GM21447 (cell line): ENCODE results near the gene SLC25A48.

Experiments
- ATAC-seq: cut with Tn5 transposase; IDR thresholded peaks from one replicate; pipeline ENCODE4 v1.9.1; 2021; ENCODE audit not compliant: unreplicated experiment

The SLC25A48 gene

DNA sequence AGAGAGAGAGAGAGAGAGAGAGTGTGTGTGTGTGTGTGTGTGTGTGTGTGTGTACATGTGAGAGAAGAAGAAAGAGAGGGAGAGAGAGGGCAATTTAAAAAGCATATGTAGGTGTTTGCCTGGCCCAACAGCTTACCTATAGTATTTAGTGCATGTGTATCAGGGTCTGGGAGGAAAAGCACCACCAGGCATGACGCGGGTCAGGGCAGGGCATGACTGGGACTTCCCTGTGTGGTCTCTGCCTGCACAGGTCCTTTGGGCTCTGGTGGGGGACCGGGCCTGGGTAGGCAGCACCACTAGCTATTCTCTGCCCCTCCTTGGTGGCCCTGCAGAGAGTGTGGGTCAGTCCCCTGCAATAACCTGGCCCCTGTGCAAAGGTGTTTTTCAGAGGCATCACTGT is 45.1 kb downstream of the SLC25A48 start:
- ATAC-seq: no peak

DNA sequence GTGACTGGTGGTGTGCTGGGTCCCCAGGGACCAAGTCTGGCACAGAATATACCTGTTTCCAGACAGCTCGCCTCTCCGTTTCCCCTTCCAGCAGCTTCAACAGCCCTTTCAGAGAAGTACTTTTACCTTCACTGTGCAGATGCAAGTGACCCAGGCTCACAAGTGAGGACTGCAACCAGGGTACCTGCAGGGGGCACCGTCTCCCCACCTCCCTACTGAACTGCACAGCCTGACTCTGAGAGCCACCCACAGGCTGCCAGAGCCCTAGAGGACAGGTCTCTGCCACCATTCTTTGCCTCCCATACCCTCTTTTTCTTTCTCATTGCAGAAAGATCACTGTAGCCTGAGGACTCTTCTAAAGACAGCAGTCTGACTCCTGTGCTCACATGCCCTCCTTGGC is 45.8 kb downstream of the SLC25A48 start:
- no peak for ATAC-seq

DNA sequence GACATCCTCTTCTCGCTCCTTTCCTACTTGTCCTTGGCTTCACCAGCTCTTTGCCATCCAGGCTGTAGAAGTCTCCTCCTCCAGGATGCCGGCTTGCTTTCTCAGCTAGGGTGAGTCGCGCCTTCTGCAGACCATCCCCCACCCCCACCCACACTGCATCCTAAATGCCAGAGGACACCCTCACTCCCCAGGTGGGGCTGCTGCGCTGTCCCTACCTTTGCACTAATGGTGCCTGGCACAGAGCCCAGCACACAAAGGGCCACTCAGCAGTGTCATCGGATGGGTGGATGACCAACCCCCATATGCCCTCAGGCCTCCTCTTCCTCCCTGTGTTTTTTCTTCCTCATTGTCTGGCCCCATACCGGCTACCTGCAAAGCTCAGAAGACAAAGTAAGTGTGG is 46.3 kb downstream of the SLC25A48 start:
- ATAC-seq: no peak

DNA sequence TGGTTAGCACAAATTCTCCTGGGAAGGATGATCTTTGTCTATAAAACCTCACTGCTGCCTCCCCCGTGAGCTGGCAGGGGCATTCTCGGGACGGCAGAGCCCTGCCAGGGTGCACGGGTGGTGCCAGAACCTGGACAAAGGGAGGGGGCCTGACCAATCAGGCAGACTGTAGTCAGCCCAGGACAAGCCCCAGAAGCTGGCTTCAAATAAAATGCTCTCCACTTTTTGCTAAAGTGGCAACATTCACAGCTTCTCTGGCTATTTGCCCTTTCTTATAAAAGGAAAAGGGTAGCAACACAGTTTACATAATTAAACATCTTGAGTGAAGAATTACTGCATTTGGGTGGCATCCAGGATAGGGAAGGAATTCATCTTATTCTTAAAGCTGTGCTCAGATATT is 46.8 kb downstream of the SLC25A48 start:
- ATAC-seq: no peak

DNA sequence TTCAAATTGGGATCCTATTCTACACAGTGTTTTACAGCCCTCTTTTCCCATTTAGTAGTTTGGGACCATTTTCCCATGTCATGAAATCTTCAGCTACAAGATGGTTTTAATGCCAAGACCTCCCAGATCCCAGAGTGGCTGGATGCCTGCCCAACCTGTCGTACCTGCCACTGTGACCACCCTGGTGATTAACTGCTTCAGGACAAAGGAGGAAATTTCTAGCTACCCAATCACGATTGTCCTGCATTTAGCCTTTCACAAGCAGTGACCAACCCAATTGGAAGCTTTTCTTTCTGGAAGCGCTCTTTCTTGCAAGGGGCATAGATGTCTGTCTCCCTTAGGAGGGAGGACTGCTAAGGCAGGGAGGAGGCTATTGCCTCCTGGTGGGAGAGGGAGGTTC is 47.4 kb downstream of the SLC25A48 start:
- no peak for ATAC-seq

DNA sequence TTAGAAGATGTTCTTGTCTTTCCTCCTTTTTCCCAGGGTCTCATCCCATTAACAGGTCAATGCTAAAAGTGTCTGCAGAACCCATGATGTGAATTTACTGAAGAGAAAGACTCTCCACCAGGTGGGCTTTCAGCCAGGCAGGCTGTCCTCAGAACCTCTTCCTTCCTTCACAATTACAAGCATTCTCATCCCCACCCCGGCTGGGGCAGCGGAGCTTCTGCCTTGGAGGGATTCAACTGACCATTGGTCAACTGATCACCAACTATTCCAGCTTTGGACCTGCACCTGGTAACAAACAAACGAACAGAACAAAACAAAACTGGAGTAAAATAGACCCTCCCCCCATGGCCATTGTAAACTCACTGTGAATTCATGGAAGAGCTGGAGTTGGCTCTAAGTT is 48.6 kb downstream of the SLC25A48 start:
- ATAC-seq: no peak

DNA sequence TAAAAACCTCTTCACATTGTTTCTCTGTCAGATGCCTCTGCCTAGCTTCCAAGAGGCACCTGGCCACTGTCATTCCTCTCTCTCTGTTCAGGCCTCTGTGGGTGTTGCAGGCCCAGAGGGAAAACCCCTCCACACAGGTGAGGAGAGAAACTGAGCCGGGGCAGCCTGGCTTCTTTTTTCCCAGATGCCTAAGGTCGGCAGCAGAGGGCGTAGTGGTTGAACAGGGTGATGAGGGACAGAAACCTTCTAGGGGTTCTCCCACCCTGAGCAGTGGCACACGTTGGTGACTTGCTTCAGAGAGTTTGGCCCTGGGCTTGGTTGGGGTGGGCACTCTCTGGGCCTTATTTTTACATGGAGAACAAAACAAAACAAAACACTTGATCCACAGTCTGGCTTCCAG is 49.0 kb downstream of the SLC25A48 start:
- no peak for ATAC-seq

DNA sequence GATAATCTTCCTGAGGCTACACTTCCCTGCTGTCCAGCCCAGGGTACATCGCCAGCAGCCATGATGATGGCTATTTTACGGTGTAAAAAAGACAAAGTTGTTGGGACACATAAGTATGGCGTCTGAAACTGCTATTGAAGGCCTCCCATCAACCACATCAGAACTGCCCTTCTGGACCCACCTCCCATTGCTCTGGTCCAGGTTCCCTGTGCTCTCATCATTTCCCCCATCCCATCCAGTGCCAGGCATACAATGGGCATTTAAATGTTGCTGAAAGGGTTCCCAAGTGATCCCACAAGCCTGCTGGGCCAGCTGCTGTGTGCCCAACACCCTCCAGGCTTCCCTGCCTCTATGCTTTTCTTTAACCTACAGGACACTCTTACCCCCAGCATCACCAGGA is 50.6 kb downstream of the SLC25A48 start:
- ATAC-seq: no peak

DNA sequence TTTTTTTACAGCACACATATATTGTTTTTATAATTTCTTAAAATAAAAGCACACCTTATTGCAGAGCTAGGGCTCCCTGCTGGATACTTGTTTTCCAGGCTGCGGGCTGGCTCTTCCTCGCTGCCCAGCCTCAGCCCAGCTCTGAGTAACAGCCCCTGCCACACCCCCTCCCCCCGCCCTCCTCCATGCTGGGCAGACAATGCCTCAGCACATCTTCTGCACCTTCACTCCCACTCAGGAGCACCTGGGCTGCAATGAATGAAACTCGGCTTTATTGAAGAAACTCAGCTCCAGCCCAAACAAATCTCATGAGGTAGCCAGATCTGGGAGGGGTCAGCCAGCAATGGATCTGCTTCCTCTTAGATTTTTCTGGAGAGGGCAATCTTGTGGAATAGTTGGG is 51.7 kb downstream of the SLC25A48 start:
- no peak for ATAC-seq

DNA sequence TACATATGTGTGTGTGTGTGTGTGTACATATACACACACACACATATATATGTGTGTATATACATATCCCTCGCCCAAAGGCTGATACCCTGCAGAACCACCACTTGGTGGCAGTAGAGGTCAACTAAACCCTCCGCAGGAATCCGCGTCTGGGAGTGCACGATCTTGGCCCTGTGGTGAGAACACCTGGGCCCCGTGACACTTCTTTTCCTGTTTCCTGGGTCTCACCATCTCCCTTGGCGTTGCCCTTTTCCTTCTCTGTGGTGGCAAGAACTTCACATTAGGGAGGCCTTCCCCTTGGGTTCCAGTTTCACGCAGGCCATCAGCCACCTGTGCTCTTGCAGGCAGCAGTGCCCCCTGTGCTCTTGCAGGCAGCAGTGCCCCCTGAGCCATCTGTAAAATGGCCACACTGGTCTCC is 53.0 kb downstream of the SLC25A48 start:
- ATAC-seq: peak; percentile 91

DNA sequence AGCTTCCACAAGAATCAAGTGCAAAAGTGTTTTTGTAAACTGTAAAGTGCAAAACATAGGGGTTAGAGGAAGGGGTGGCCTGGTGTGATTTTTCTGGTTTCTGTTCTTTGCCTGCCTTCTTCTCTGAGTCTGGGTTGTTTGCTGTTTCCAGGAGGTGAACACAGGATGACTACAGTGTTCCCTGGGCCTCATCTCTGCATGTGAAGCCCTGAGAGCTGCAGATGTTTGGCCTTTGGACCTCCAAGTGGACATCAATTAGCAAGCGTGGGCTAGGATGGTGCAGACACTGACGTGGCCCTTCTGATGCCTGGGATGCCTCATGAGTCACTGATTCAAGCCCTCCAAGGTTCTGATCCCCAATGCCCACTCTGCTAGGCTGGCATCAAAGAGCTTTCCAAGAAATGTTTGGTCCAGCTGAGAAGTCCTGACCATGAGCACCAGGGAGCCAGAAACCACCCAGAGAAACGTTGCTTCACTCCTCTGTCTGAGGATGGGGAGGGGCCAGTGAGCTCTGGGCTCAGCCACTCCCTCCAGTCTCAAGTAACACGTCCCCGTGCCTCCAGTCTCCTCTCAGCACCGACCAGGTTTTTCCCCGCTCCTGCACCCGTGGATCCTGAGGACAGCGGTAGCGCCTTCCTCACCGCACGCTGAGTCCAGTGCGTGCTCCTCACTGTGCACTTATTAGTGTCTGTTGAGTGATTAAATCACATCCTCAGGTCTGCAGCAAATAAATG is 53.6 kb downstream of the SLC25A48 start:
- peak; percentile 7 for ATAC-seq

DNA sequence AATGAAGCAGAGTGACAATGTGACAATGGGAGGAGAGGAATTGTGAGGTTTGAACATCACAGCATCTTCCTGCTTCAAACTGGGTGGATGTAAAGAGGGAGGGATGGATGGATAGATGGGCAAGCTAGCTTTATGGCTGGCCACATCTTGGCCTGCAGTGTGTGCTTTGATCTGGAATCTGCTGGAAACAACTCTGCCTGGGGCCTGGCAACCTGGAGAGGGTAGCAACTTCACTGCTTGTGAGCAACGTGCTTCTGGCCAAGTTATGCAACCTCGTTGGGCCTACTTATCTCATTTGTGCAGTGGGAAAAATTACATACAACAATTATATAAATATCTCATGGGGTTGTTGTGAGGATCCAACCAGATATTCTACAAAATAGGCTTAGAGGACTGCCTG is 55.8 kb downstream of the SLC25A48 start:
- ATAC-seq: no peak

DNA sequence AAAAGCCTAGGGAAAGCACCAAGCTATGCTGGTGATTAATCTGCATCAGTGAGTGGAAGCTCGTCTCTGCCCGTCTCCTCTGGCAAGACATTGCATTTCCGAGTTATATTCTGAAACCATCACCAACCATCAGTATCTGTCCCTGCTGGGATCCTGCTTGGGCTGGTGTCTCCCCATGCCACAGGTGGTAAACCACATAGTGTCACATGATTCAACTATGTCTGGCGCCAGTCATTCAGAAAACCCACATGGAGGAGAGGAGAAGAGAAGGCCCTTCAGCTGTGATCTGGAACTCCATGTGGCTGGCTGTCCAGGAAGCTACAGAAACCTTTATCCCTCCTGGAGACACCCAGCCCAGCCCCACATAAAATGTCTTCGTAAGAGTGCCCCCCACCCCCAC is 56.4 kb downstream of the SLC25A48 start:
- ATAC-seq: peak; percentile 65

DNA sequence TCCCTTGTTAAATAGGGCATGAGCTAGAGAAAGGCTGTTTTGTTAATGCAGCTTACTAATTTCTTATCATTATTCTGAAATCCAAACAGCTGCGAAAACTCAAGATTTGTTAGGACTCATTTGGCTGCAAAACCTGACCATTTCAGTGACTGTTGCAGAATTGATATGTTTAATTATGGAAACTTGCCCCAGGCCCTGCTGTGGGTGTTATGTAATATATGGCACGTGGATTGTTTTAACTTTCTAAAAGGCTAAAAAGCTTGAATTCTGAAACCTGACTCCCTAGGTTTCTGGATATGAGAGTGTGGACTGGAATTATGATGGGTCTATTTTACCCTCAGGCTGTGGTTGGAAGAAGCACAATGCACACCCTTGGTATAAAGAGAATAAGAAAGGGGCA is 56.8 kb downstream of the SLC25A48 start:
- ATAC-seq: no peak

DNA sequence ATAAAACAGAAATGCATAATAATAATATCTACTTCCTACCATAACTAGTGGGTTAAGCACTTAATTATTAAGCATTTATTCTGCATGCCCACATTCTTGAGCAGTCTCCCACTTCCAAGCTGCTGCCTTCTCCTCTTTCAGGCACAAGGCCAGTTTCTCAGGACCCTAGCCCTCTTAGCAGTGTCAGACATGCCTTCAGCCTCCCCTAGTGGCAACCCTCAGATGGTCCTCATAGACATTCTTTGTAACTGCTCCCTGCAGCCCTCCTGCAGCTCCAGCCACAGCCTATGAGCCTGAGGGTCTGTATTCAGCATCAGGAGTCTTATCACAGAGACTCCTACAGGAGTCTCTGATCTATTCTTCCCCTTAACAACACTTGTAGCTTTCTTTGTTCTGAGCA is 57.3 kb downstream of the SLC25A48 start:
- no peak for ATAC-seq

DNA sequence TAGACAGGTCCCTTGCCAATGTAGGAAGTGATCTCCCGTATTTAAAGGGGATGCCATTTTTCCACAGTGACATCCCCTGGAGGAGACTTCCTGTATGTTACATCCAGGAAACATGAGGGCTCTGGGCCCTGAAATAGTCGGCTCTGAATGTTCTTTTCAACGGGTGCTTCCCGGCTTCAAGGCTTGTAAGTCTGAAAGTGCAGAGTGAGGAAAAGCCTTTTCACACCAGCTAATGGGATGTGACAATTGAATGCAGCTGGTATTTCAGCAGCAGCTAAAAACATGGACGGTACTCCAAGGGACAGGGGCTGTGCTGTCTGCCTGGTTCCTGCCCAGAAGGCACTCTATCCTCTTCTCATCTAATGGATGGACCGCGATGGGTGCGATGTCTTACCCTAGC is 59.8 kb downstream of the SLC25A48 start:
- ATAC-seq: no peak

DNA sequence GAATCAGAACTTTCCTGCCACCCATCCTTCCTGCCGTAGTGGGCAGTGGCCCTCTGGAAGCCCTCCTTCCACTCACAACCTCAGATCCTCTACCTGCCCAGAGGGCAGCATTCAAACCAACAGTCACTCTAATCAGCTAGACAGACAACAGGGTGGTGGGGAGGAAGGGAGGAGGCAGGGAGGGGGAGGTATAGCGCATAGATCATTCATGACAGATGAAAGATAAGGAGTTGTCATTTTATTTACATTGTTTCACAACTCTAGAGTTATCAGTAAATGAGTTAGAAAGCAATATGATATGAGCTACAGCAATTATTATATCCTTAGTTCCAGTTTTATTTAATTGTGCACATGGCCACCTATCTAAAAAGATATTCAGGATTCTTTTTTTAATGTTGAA is 60.3 kb downstream of the SLC25A48 start:
- no peak for ATAC-seq

DNA sequence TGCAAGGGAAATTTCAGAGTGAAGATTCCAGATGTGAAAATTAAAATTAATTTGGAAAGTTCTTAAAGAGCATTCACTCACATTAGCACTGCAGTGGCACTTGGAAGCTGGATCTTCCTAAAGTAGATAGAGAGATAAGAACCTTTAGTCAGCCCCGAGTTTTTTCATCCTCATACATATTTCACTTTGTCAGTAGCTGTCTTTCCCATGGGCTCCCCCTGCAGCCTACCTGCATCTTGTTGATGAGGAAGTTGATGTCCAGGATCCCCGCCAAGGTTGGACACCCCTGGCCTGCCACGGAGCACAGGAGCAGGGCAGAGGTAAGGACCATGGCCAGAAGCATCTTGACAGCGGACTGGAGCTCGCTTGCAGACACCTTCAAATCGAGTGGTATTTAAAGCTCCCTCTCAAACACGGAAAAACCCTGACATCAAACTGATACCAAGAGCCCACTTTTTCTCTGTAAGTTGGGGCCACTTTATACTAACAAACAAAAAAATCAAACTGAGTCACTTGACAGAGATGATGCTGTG is 61.1 kb downstream of the SLC25A48 start, which contains the start of gene IL9:
TSS of gene IL9 (minus strand) at position 368 of the 533 bp plus-strand sequence. CDS start at position 343, 25 bp downstream.
- no peak for ATAC-seq

DNA sequence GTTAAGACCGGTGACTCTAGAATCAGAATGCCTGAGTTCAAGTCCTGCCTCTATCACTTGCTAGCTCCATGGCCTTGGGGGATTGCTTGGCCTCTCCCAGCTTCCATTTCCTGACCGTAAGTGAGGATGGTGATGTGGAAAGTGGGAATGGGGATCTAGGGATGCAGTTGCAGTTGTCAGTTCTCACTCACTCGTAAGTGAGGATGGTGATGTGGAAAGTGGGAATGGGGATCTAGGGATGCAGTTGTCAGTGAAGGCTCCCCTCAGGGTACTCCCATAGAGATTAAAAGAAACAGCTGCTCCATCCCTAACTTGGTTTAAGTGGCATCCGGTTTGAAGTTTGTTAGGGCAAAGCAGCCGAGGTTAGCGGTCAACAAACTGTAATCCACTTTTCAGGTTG is 64.2 kb downstream of the SLC25A48 start:
- ATAC-seq: no peak

DNA sequence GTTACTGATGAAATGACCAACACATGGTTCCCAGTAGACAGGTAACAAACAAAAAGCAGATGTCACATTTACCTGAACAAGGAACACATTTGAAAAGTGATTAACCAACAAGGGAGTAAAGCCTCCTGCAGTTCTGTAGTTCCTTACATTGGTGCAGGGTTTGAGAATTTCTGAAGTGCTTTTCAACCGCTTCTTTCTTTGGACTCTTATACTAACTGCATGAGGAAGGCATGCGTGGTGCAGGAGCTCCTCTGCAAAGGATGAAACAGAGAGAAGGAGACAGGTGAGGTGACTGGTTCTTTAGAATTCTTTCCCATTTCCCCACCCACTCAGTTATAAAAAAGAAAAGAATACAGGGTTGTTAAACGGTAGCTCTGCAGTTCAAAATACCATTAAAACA is 65.8 kb downstream of the SLC25A48 start:
- ATAC-seq: no peak

DNA sequence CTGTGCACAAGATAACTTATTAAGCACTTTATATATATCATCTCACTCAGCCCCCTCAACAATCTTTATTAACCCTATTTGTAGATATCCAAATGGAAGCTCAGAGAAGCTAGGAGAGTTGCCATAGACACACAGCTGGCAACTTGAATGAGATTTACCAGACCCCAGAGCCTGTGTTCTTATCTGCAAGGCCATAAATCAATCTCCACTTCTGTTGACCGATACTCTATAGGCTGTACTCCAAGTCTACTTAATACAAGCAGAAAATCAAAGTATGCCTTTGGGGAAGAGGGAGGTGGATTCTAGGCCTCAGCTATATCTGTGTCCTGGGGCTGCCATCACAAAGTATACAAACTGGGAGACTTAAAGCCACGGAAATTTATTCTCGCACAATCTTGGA is 67.2 kb downstream of the SLC25A48 start:
- ATAC-seq: no peak

DNA sequence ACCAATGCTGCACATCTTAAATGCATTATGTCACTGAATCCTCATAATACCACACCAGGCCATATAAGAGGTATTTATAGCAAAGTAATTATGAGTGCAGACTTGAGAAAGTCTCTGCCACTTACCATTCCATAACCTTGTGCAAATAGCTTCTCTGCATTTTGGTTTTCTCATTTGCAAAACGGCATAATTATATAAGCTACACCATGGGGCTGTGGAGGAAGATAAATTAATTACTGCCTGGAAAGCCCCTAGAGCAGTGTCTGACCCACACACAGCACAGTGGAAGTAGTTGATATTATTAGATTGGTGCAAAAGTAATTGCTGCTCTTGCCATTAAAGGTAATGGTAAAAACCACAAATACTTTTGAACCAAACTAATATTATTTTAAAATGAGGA is 70.7 kb downstream of the SLC25A48 start:
- no peak for ATAC-seq
